Activated CD8-positive, alpha-beta T cell treated with anti-CD3 and anti-CD28 coated beads, Interleukin-2, amount 10 ng/mL, durations not matched to agents 7 days and 5 days (primary cell): ENCODE data around the gene USP48. TPM values are rescaled to one million over a fixed set of nuclear protein-coding genes. Genes with fewer than 3 reads are reported as not detected.
A peak's percentile ranks its signal among the peaks of the same experiment; 100 is the strongest.
"Not testable (repeated sequence)": the region's sequence is repeated elsewhere in the genome, so short reads cannot be mapped to it uniquely, and the experiment has no call there.

Source experiments
- ATAC-seq: fragments of 150-1000 bp; cut with Tn5 transposase; one replicate; pipeline ENCODE4 v1.10.0; 2021; ENCODE audit warnings: moderate library complexity
- CTCF ChIA-PET: fragments of 350-600 bp; sonication (Branson Sonifier 250); formaldehyde crosslinking; loops from one replicate; lab custom pipeline; 2021; ENCODE audit warnings: antibody characterized with exemption; lab: Charles Lee
- POLR2A ChIA-PET: fragments of 350-600 bp; sonication (Branson Sonifier 250); formaldehyde crosslinking; loops from one replicate; lab custom pipeline; 2021; ENCODE audit warnings: antibody characterized with exemption; lab: Charles Lee
- DNase-seq: peaks from one replicate; pipeline ENCODE4 v3.0.0-alpha.2; 2020
- H3K27ac Mint-ChIP-seq: one replicate; pipeline ENCODE4 v1.8.0; 2021; ENCODE audit warnings: mild to moderate bottlenecking, mixed read lengths
- H3K27me3 Mint-ChIP-seq: one replicate; pipeline ENCODE4 v1.8.0; 2021; ENCODE audit warnings: low read depth, mixed read lengths
- H3K36me3 Mint-ChIP-seq: one replicate; pipeline ENCODE4 v1.8.0; 2021; ENCODE audit warnings: low read depth, mixed read lengths
- H3K4me1 Mint-ChIP-seq: one replicate; pipeline ENCODE4 v1.8.0; 2021; ENCODE audit warnings: low read depth, mixed read lengths
- H3K4me3 Mint-ChIP-seq: one replicate; pipeline ENCODE4 v1.8.0; 2021; ENCODE audit warnings: mild to moderate bottlenecking, mixed read lengths
- H3K9me3 Mint-ChIP-seq: one replicate; pipeline ENCODE4 v1.8.0; 2022; ENCODE audit warnings: mixed read lengths; ENCODE audit not compliant: insufficient read depth
- total RNA-seq, 2 experiments: library from RNA; stranded (reverse); gene quantifications; one replicate each; pipeline ENCODE4 v1.2.3, GENCODE V29; 2021

USP48 gene
- total RNA-seq, 2 experiments from 2014 or later = 71.3 to 74.9 TPM

GRCh38 chr1:21781815-21782348 lies 1.1 kb downstream of the USP48 start:
- H3K9me3 Mint-ChIP-seq = no peaks in the 10 kb centered on the region
- peak overlapping the region; percentile 99 for H3K27ac Mint-ChIP-seq
- H3K27me3 Mint-ChIP-seq = peaks cover 3% of the 10 kb centered on the region
- CTCF ChIA-PET = interaction anchor here (0.7 to 3.2 kb wide), 13 partner anchors 9 to 265 kb away, joined by 3 to 12 read pairs (median 5); partner anchors contain the start of gene RAP1GAP
- peak overlapping the region; percentile 82 for H3K4me3 Mint-ChIP-seq
- peaks cover 22% of the 10 kb centered on the region for H3K36me3 Mint-ChIP-seq
- ATAC-seq (peak; percentile 3), DNase-seq (no peak)
- POLR2A ChIA-PET = interaction anchor here (0.8 to 4.4 kb wide), 8 partner anchors 12 to 243 kb away, joined by 3 to 27 read pairs (median 6); no protein-coding TSS in a partner anchor
- peaks cover 30% of the 10 kb centered on the region for H3K4me1 Mint-ChIP-seq

GRCh38 chr1:21779613-21780521 lies 3.1 kb downstream of the USP48 start:
- Mint-ChIP-seq H3K27me3 (no peaks in the 10 kb centered on the region), H3K9me3 (no peaks in the 10 kb centered on the region), H3K4me1 (peaks cover 46% of the 10 kb centered on the region), H3K4me3 (peak overlapping the region; percentile 67), H3K36me3 (peaks cover 28% of the 10 kb centered on the region), H3K27ac (peak overlapping the region; percentile 54)
- ChIA-PET CTCF (no interaction called here), POLR2A (interaction anchor here (0.6 kb wide), 1 partner anchor 944 kb away, joined by 4 read pairs; no protein-coding TSS in a partner anchor)
- DNase-seq = peak; percentile 37
- no peak for ATAC-seq

GRCh38 chr1:21778405-21778727 lies 4.6 kb downstream of the USP48 start:
- ATAC-seq (no peak), DNase-seq (no peak)
- Mint-ChIP-seq H3K4me1 (peaks cover 47% of the 10 kb centered on the region), H3K9me3 (no peaks in the 10 kb centered on the region), H3K4me3 (no peak overlapping the region), H3K27me3 (no peaks in the 10 kb centered on the region), H3K27ac (peak overlapping the region; percentile 7), H3K36me3 (peaks cover 28% of the 10 kb centered on the region)
- CTCF ChIA-PET = no interaction called here
- POLR2A ChIA-PET = no interaction called here

GRCh38 chr1:21776925-21777324 lies 6.0 kb downstream of the USP48 start:
- DNase-seq, CTCF ChIA-PET, H3K27me3 Mint-ChIP-seq, H3K4me3 Mint-ChIP-seq, POLR2A ChIA-PET, H3K9me3 Mint-ChIP-seq, ATAC-seq: not testable (repeated sequence)
- H3K27ac Mint-ChIP-seq = peak overlapping the region; percentile 15
- peaks cover 55% of the 10 kb centered on the region for H3K4me1 Mint-ChIP-seq
- H3K36me3 Mint-ChIP-seq = peaks cover 34% of the 10 kb centered on the region

GRCh38 chr1:21775985-21776562 lies 6.9 kb downstream of the USP48 start:
- ATAC-seq (no peak), DNase-seq (no peak)
- Mint-ChIP-seq H3K4me3 (no peak overlapping the region), H3K4me1 (peaks cover 54% of the 10 kb centered on the region), H3K27me3 (no peaks in the 10 kb centered on the region), H3K9me3 (no peaks in the 10 kb centered on the region), H3K36me3 (peaks cover 34% of the 10 kb centered on the region), H3K27ac (peak overlapping the region; percentile 2)
- ChIA-PET POLR2A (no interaction called here), CTCF (no interaction called here)

- Mint-ChIP-seq H3K4me1 (peaks cover 54% of the 10 kb centered on the region), H3K27me3 (no peaks in the 10 kb centered on the region), H3K27ac (peak overlapping the region; percentile 43), H3K9me3 (no peaks in the 10 kb centered on the region), H3K4me3 (no peak overlapping the region), H3K36me3 (peaks cover 34% of the 10 kb centered on the region)
- POLR2A ChIA-PET = no interaction called here
- CTCF ChIA-PET = no interaction called here
- DNase-seq (no peak), ATAC-seq (no peak)
Measured at GRCh38 chr1:21775550-21775914, 7.4 kb downstream of the USP48 start.

GRCh38 chr1:21774835-21775549 lies 8.0 kb downstream of the USP48 start:
- Mint-ChIP-seq H3K9me3 (no peaks in the 10 kb centered on the region), H3K36me3 (peaks cover 32% of the 10 kb centered on the region), H3K27me3 (no peaks in the 10 kb centered on the region), H3K4me3 (no peak overlapping the region), H3K27ac (no peak overlapping the region), H3K4me1 (peaks cover 52% of the 10 kb centered on the region)
- ChIA-PET CTCF (interaction anchor here (0.8 kb wide), 1 partner anchor 8 kb away, joined by 4 read pairs; no protein-coding TSS in a partner anchor), POLR2A (interaction anchor here (0.9 kb wide), 1 partner anchor 8 kb away, joined by 3 read pairs; no protein-coding TSS in a partner anchor)
- no peak for ATAC-seq
- DNase-seq = no peak

- Mint-ChIP-seq H3K27me3 (no peaks in the 10 kb centered on the region), H3K27ac (peak overlapping the region; percentile 26), H3K4me3 (no peak overlapping the region), H3K9me3 (no peaks in the 10 kb centered on the region), H3K36me3 (peaks cover 35% of the 10 kb centered on the region), H3K4me1 (peaks cover 59% of the 10 kb centered on the region)
- ATAC-seq (peak; percentile 66), DNase-seq (peak; percentile 45)
- POLR2A ChIA-PET = interaction anchor here (0.9 kb wide), 1 partner anchor 8 kb away, joined by 3 read pairs; no protein-coding TSS in a partner anchor
- CTCF ChIA-PET = interaction anchor here (1.1 kb wide), 1 partner anchor 8 kb away, joined by 6 read pairs; no protein-coding TSS in a partner anchor
Measured at GRCh38 chr1:21773585-21773984, 9.4 kb downstream of the USP48 start.

GRCh38 chr1:21771672-21772071 lies 11.3 kb downstream of the USP48 start:
- Mint-ChIP-seq H3K4me1 (peaks cover 62% of the 10 kb centered on the region), H3K36me3 (peaks cover 28% of the 10 kb centered on the region)
- H3K4me3 Mint-ChIP-seq, CTCF ChIA-PET, ATAC-seq, H3K27ac Mint-ChIP-seq, H3K9me3 Mint-ChIP-seq, H3K27me3 Mint-ChIP-seq, DNase-seq, POLR2A ChIA-PET: not testable (repeated sequence)

- H3K27ac Mint-ChIP-seq, H3K9me3 Mint-ChIP-seq, H3K27me3 Mint-ChIP-seq, H3K4me3 Mint-ChIP-seq, CTCF ChIA-PET, DNase-seq, ATAC-seq: not testable (repeated sequence)
- Mint-ChIP-seq H3K4me1 (peaks cover 62% of the 10 kb centered on the region), H3K36me3 (peaks cover 26% of the 10 kb centered on the region)
- POLR2A ChIA-PET = interaction anchor here (2.9 kb wide), 1 partner anchor 12 kb away, joined by 14 read pairs; the partner anchor contains the start of gene USP48
Measured at GRCh38 chr1:21770602-21771001, 12.3 kb downstream of the USP48 start.

GRCh38 chr1:21770201-21770600 lies 12.7 kb downstream of the USP48 start:
- POLR2A ChIA-PET = interaction anchor here (2.9 kb wide), 1 partner anchor 12 kb away, joined by 14 read pairs; the partner anchor contains the start of gene USP48
- Mint-ChIP-seq H3K27ac (peak overlapping the region; percentile 0), H3K9me3 (no peaks in the 10 kb centered on the region), H3K27me3 (no peaks in the 10 kb centered on the region), H3K4me1 (peaks cover 62% of the 10 kb centered on the region), H3K36me3 (peaks cover 26% of the 10 kb centered on the region), H3K4me3 (no peak overlapping the region)
- CTCF ChIA-PET = no interaction called here
- no peak for DNase-seq
- no peak for ATAC-seq
